ENCODE results near the gene LCE1A.

- TF ChIP-seq CTCF (conservative IDR thresholded peaks at IDR 0.05; ENCODE audit: low read length) (no peak), EZH2phosphoT487 (IDR thresholded peaks at IDR 0.05; ENCODE audit: borderline replicate concordance) (no peak)
These were observed 4.0 kb upstream of the LCE1A start for GRCh38 chr1:152823294-152823693.

Data from Loucy (cell line).